Thymus (tissue), 11 donors: ENCODE results near the gene CORO6. TPM values are rescaled to one million over a fixed set of nuclear protein-coding genes. Genes with fewer than 3 reads are reported as not detected.

Source experiments
- DNase-seq, 9 donors: peaks; one replicate each; pipeline ENCODE4 v3.0.0-alpha.2; 2013; ENCODE audit warnings: low spot score in 9 of 9, low read depth in 6 of 9, missing footprints in 1 of 9
- H3K27ac ChIP-seq, 2 donors: one replicate each; pipeline ENCODE4 v1.5.1; 2013; ENCODE audit warnings: control low read depth in 1 of 2, low read depth in 1 of 2, low read length in 1 of 2, mild to moderate bottlenecking in 1 of 2, moderate library complexity in 1 of 2
- H3K27me3 ChIP-seq, 2 donors: one replicate each; pipeline ENCODE4 v1.5.1; 2013; ENCODE audit warnings: low read length in 1 of 2; ENCODE audit not compliant: control insufficient read depth in 2 of 2, insufficient read depth in 1 of 2
- H3K36me3 ChIP-seq, 2 donors: one replicate each; pipeline ENCODE4 v1.5.1; 2013; ENCODE audit warnings: low read length in 1 of 2, mild to moderate bottlenecking in 1 of 2, moderate library complexity in 1 of 2; ENCODE audit not compliant: control insufficient read depth in 2 of 2, insufficient read depth in 2 of 2
- H3K4me1 ChIP-seq, 2 donors: one replicate each; pipeline ENCODE4 v1.5.1; 2013; ENCODE audit warnings: low read length in 2 of 2; ENCODE audit not compliant: control insufficient read depth in 2 of 2, insufficient read depth in 2 of 2
- H3K4me3 ChIP-seq, 2 donors: one replicate each; pipeline ENCODE4 v1.5.1; 2013; ENCODE audit warnings: low read length in 2 of 2, control low read depth in 1 of 2, mild to moderate bottlenecking in 1 of 2
- H3K9me3 ChIP-seq, 2 donors: one replicate each; pipeline ENCODE4 v1.5.1; 2013; ENCODE audit warnings: low read length in 1 of 2, mild to moderate bottlenecking in 1 of 2; ENCODE audit not compliant: control insufficient read depth in 2 of 2, insufficient read depth in 1 of 2
- WGBS: extraction: QIAGEN DNeasy Blood & Tissue Kit; methylation state at CpG from one replicate; pipeline ENCODE4 v1.1.7; 2013; 5-methylcytosine and 5-hydroxymethylcytosine counted together
- polyA plus RNA-seq: library from polyadenylated mRNA; stranded (reverse); fragments of 200-250 nt; gene quantifications from one replicate; pipeline ENCODE4 v1.2.3, GENCODE V29; 2013
- total RNA-seq: library from RNA; stranded (reverse); fragments of 120-200 nt; gene quantifications from one replicate; pipeline ENCODE4 v1.2.4, GENCODE V29; 2013
- donor health status: healthy.

Gene CORO6
- total and polyA plus RNA-seq, 2 donors, result 2.4 to 17.0 TPM

- Histone ChIP-seq H3K9me3 (no peaks in the 10 kb centered on the region), H3K27ac (no peak overlapping the region), H3K4me3 (no peak overlapping the region), H3K27me3 (no peaks in the 10 kb centered on the region), H3K36me3 (peaks cover 22 to 65% of the 10 kb centered on the region in 2 donors), H3K4me1 (peaks cover 8 to 39% of the 10 kb centered on the region in 2 donors)
- WGBS, result 92% methylated on average over 1 of the region's 1 CpG
- no peak for DNase-seq
Measured at GRCh38 chr17:29643817-29644160, 21.1 kb upstream of the CORO6 start.

DNA sequence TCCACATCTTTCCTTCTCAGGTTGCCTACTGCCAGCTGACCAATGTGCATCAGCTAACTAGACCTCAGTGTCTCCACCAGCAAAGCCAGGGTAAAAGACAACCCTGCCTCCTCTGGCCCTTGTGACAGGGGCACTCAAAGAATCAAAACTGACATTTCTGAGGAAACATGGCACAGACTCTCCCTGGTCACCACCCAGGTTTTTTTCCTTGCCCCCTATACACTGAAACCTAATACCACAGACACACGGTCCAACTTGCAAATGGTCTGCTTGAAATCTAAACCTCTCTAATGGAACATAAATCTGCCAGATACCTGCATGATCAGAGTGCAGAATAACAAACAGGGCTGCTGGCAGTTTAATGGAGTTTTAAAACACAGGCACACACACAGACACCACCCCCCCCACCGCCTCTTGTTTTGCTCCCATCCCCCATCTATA is 19.5 kb upstream of the CORO6 start:
- H3K27ac ChIP-seq, result no peak overlapping the region
- no peaks in the 10 kb centered on the region for H3K9me3 ChIP-seq
- H3K27me3 ChIP-seq, result no peaks in the 10 kb centered on the region
- H3K4me3 ChIP-seq, result no peak overlapping the region
- WGBS, result 95% methylated on average over 2 of the region's 2 CpGs
- H3K4me1 ChIP-seq, result peaks cover 8 to 39% of the 10 kb centered on the region in 2 donors
- DNase-seq, result no peak
- peaks cover 15 to 55% of the 10 kb centered on the region in 2 donors for H3K36me3 ChIP-seq

DNA sequence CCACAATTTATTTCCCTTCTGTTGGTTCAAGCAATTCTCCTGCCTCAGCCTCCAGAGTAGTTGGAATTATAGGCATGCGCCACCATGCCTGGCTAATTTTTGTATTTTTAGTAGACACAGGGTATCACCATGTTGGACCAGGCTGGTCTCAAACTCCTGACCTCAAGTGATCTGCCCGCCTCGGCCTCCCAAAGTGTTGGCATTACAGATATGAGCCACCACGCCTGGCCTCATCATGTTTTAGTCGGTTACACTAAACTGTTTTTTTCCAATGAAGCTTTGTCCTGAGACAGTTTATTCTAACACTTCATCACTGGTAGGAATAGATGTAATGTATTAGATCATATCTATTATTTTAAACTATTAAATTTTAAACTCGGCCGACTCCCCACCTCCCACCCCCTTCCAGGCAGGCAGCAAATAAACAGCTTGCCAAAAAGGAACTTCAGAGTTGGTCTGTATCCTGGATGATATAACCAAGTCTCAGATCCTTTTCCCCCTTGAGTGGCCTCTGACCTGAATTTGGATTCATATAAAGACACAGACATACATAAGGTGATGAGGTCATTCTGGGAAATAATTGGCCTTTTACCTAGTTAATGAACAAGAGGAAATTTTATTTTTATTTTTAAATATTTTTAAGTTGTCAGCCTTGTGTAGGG is 18.4 kb upstream of the CORO6 start:
- Histone ChIP-seq H3K36me3 (peaks cover 21 to 55% of the 10 kb centered on the region in 2 donors), H3K27me3 (no peaks in the 10 kb centered on the region), H3K4me3 (no peak overlapping the region), H3K4me1 (peaks cover 8 to 39% of the 10 kb centered on the region in 2 donors), H3K9me3 (no peaks in the 10 kb centered on the region), H3K27ac (peak overlapping the region; percentile 3 to 41)
- DNase-seq, result no peak
- 86% methylated on average over 7 of the region's 7 CpGs for WGBS

GRCh38 chr17:29640413-29640812 is 17.7 kb upstream of the CORO6 start:
- H3K27ac ChIP-seq, result peak overlapping the region; percentile 58 to 72
- no peaks in the 10 kb centered on the region for H3K27me3 ChIP-seq
- H3K4me1 ChIP-seq, result peaks cover 8 to 39% of the 10 kb centered on the region in 2 donors
- H3K36me3 ChIP-seq, result peaks cover 26 to 55% of the 10 kb centered on the region in 2 donors
- no peaks in the 10 kb centered on the region for H3K9me3 ChIP-seq
- H3K4me3 ChIP-seq, result no peak overlapping the region
- DNase-seq, result peak in 1 of 9 donors; percentile 38
- 43% methylated on average over 2 of the region's 2 CpGs for WGBS

GRCh38 chr17:29633886-29634285 is 11.2 kb upstream of the CORO6 start:
- Histone ChIP-seq H3K9me3 (no peaks in the 10 kb centered on the region), H3K27ac (no peak overlapping the region), H3K4me3 (no peak overlapping the region), H3K36me3 (peaks cover 50 to 80% of the 10 kb centered on the region in 2 donors), H3K4me1 (peaks cover 0 to under 1% of the 10 kb centered on the region in 2 donors), H3K27me3 (no peaks in the 10 kb centered on the region)
- WGBS, result over 99% methylated on average over 3 of the region's 3 CpGs
- no peak for DNase-seq

- Histone ChIP-seq H3K36me3 (peaks cover 48 to 74% of the 10 kb centered on the region in 2 donors), H3K27ac (no peak overlapping the region), H3K4me1 (no peaks in the 10 kb centered on the region), H3K9me3 (no peaks in the 10 kb centered on the region), H3K27me3 (no peaks in the 10 kb centered on the region), H3K4me3 (no peak overlapping the region)
- DNase-seq, result no peak
- WGBS, result 97% methylated on average over 6 of the region's 6 CpGs
Measured at GRCh38 chr17:29630630-29631193, 8.0 kb upstream of the CORO6 start.

DNA sequence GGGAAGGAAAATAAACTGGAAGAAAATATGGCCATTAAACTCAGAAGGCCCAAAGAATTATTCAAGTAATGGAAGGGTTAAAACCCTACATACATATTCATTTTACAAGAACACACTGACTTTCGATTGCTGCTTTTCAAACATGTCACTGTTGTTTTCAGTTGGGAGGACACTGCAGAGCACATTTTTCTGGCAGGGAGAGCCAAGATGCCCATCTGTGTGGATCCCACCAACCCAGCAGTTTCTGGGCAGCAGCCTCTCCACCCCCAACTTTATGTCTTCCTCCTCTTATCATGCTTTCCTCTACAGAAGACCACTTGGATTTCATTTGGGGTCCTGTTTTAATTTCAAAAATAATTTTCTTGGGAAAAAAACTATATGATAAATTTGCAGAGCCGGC is 7.1 kb upstream of the CORO6 start:
- WGBS, result 93% methylated on average over 2 of the region's 2 CpGs
- no peaks in the 10 kb centered on the region for H3K9me3 ChIP-seq
- DNase-seq, result no peak
- peaks cover 45 to 69% of the 10 kb centered on the region in 2 donors for H3K36me3 ChIP-seq
- H3K27ac ChIP-seq, result no peak overlapping the region
- no peaks in the 10 kb centered on the region for H3K27me3 ChIP-seq
- peaks cover 0 to 4% of the 10 kb centered on the region in 2 donors for H3K4me1 ChIP-seq
- no peak overlapping the region for H3K4me3 ChIP-seq

DNA sequence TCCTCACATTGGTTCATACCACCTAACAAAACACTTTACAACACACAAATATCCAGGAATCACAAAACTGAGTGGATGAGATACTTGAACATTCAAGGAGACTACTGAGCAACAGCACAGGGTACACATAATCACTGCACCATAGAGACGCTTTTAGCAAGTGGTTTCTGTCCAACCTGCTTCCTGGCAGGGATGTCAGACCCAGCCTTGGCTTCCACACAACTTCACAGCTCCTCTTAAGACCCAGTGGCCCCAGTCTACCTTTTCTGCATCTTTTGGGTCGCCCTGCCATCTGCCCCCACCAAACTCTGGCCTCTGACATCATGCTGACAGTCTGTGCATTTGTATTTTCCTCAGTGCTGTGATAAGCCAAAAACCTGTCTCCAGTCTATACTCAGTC is 5.9 kb upstream of the CORO6 start:
- no peak overlapping the region for H3K27ac ChIP-seq
- H3K4me1 ChIP-seq, result peaks cover 0 to 11% of the 10 kb centered on the region in 2 donors
- H3K4me3 ChIP-seq, result no peak overlapping the region
- no peaks in the 10 kb centered on the region for H3K9me3 ChIP-seq
- no peaks in the 10 kb centered on the region for H3K27me3 ChIP-seq
- 97% methylated on average over 2 of the region's 2 CpGs for WGBS
- DNase-seq, result no peak
- H3K36me3 ChIP-seq, result peaks cover 38 to 61% of the 10 kb centered on the region in 2 donors

GRCh38 chr17:29627951-29628350 is 5.2 kb upstream of the CORO6 start:
- Histone ChIP-seq H3K36me3 (peaks cover 38 to 55% of the 10 kb centered on the region in 2 donors), H3K4me3 (no peak overlapping the region), H3K9me3 (no peaks in the 10 kb centered on the region), H3K27ac (no peak overlapping the region), H3K4me1 (peaks cover 4 to 18% of the 10 kb centered on the region in 2 donors), H3K27me3 (peaks cover 0 to 4% of the 10 kb centered on the region in 2 donors)
- DNase-seq, result no peak
- 98% methylated on average over 1 of the region's 1 CpG for WGBS
